HEK293 (cell line): Measurements from ENCODE around the gene SAG.

ENCODE experiments used
- ATF2 ChIP-seq: fragments of 450-650 bp; formaldehyde crosslinking; IDR thresholded peaks from 2 replicates; pipeline ENCODE4 v1.5.1; 2016; ENCODE audit warnings: missing biosample characterization, missing genetic modification characterization, low read depth
- GLIS1 ChIP-seq: fragments of 450-650 bp; formaldehyde crosslinking; IDR thresholded peaks from 2 replicates; pipeline ENCODE4 v1.5.1; 2016; ENCODE audit warnings: missing biosample characterization, missing genetic modification characterization
- KLF7 ChIP-seq: fragments of 450-650 bp; formaldehyde crosslinking; IDR thresholded peaks from 2 replicates; pipeline ENCODE4 v1.5.1; 2016; ENCODE audit warnings: missing biosample characterization, missing genetic modification characterization, borderline replicate concordance
- PATZ1 ChIP-seq: fragments of 450-650 bp; formaldehyde crosslinking; IDR thresholded peaks from 2 replicates; pipeline ENCODE4 v1.5.1; 2016; ENCODE audit warnings: missing biosample characterization, missing genetic modification characterization
- TCF7L2 ChIP-seq: IDR thresholded peaks from 2 replicates; pipeline ENCODE4 v1.6.1; 2011; ENCODE audit warnings: low read depth, mild to moderate bottlenecking, inconsistent platforms, low read length, moderate library complexity, borderline replicate concordance
- ZBTB17 ChIP-seq: fragments of 450-650 bp; formaldehyde crosslinking; IDR thresholded peaks from 2 replicates; pipeline ENCODE4 v1.5.1; 2016; ENCODE audit warnings: missing biosample characterization, missing genetic modification characterization
- ZBTB21 ChIP-seq: fragments of 450-650 bp; formaldehyde crosslinking; IDR thresholded peaks from 2 replicates; pipeline ENCODE4 v1.5.1; 2017; ENCODE audit warnings: missing biosample characterization, missing genetic modification characterization
- ZFHX2 ChIP-seq: fragments of 450-650 bp; formaldehyde crosslinking; conservative IDR thresholded peaks from 2 replicates; pipeline ENCODE4 v1.5.1; 2016; ENCODE audit warnings: missing biosample characterization, missing genetic modification characterization
- ZFP3 ChIP-seq: fragments of 450-650 bp; formaldehyde crosslinking; IDR thresholded peaks from 2 replicates; pipeline ENCODE4 v1.5.1; 2016; ENCODE audit warnings: low read depth, missing biosample characterization, missing genetic modification characterization
- ZNF140 ChIP-seq: fragments of 450-650 bp; formaldehyde crosslinking; IDR thresholded peaks from 2 replicates; pipeline ENCODE4 v1.5.1; 2016; ENCODE audit warnings: missing biosample characterization, missing genetic modification characterization
- ZNF146 ChIP-seq: fragments of 450-650 bp; formaldehyde crosslinking; IDR thresholded peaks from 2 replicates; pipeline ENCODE4 v1.5.1; 2016; ENCODE audit warnings: missing biosample characterization, missing genetic modification characterization
- ZNF169 ChIP-seq: fragments of 450-650 bp; formaldehyde crosslinking; IDR thresholded peaks from 2 replicates; pipeline ENCODE4 v1.5.1; 2016; ENCODE audit warnings: missing biosample characterization, missing genetic modification characterization
- ZNF23 ChIP-seq: fragments of 450-650 bp; formaldehyde crosslinking; IDR thresholded peaks from 2 replicates; pipeline ENCODE4 v1.5.1; 2016; ENCODE audit warnings: missing biosample characterization, missing genetic modification characterization, borderline replicate concordance
- ZNF280D ChIP-seq: fragments of 450-650 bp; formaldehyde crosslinking; IDR thresholded peaks from 2 replicates; pipeline ENCODE4 v1.5.1; 2016; ENCODE audit warnings: missing biosample characterization, missing genetic modification characterization
- ZNF335 ChIP-seq: fragments of 450-650 bp; formaldehyde crosslinking; conservative IDR thresholded peaks from 2 replicates; pipeline ENCODE4 v1.5.1; 2016; ENCODE audit warnings: missing biosample characterization, missing genetic modification characterization
- ZNF341 ChIP-seq: fragments of 450-650 bp; formaldehyde crosslinking; IDR thresholded peaks from 2 replicates; pipeline ENCODE4; 2016; ENCODE audit warnings: low read depth, missing biosample characterization, missing genetic modification characterization
- ZNF366 ChIP-seq: fragments of 450-650 bp; formaldehyde crosslinking; conservative IDR thresholded peaks from 2 replicates; pipeline ENCODE4 v1.5.1; 2016; ENCODE audit warnings: missing biosample characterization, missing genetic modification characterization
- ZNF433 ChIP-seq: fragments of 450-650 bp; formaldehyde crosslinking; IDR thresholded peaks from 2 replicates; pipeline ENCODE4 v1.5.1; 2016; ENCODE audit warnings: missing biosample characterization, missing genetic modification characterization, low read depth
- ZNF558 ChIP-seq: fragments of 450-650 bp; formaldehyde crosslinking; IDR thresholded peaks from 2 replicates; pipeline ENCODE4 v1.5.1; 2016; ENCODE audit warnings: missing biosample characterization, missing genetic modification characterization
- ZNF580 ChIP-seq: fragments of 450-650 bp; formaldehyde crosslinking; IDR thresholded peaks from 2 replicates; pipeline ENCODE4 v1.5.1; 2016; ENCODE audit warnings: missing biosample characterization, missing genetic modification characterization
- ZNF621 ChIP-seq: fragments of 450-650 bp; formaldehyde crosslinking; IDR thresholded peaks from 2 replicates; pipeline ENCODE4 v1.5.1; 2017; ENCODE audit warnings: missing biosample characterization, missing genetic modification characterization
- ZNF660 ChIP-seq: fragments of 450-650 bp; IDR thresholded peaks from 2 replicates; pipeline ENCODE4 v1.5.1; 2018; ENCODE audit warnings: missing biosample characterization, mild to moderate bottlenecking, missing genetic modification characterization
- ZNF670 ChIP-seq: fragments of 450-650 bp; formaldehyde crosslinking; IDR thresholded peaks from 2 replicates; pipeline ENCODE4 v1.5.1; 2016; ENCODE audit warnings: missing biosample characterization, missing genetic modification characterization, low read depth
- ZNF747 ChIP-seq: fragments of 450-650 bp; formaldehyde crosslinking; IDR thresholded peaks from 2 replicates; pipeline ENCODE4 v1.5.1; 2016; ENCODE audit warnings: missing biosample characterization, missing genetic modification characterization
- ZNF792 ChIP-seq: fragments of 450-650 bp; formaldehyde crosslinking; IDR thresholded peaks from 2 replicates; pipeline ENCODE4 v1.5.1; 2016; ENCODE audit warnings: missing biosample characterization, missing genetic modification characterization

The SAG gene

GRCh38 chr2:233353769-233354499, 46.3 kb downstream of the SAG start, which contains the start of gene DGKD (continued):
- TF ChIP-seq ZNF140, result no peak
- no peak for TF ChIP-seq ZNF670 (tag by site-specific recombination)
- TF ChIP-seq ZNF280D, result no peak
- TF ChIP-seq ZNF146 (tag by site-specific recombination), result no peak
- no peak for TF ChIP-seq ZBTB21
- no peak for TF ChIP-seq ZFP3 (tag by site-specific recombination)
- no peak for TF ChIP-seq ZNF621 (tag by site-specific recombination)
- TF ChIP-seq ZNF169 (tag by site-specific recombination), result no peak
- no peak for TF ChIP-seq ZNF580 (tag by site-specific recombination)
- no peak for TF ChIP-seq ZNF747
- no peak for TF ChIP-seq GLIS1 (tag by site-specific recombination)
- TF ChIP-seq ZBTB17 (tag by site-specific recombination), result peak; percentile 71; the same call in 1 of the 2 replicates
- TF ChIP-seq ZNF660 (tag by site-specific recombination), result no peak
- no peak for TF ChIP-seq ZNF433
- 0 out of 2 replicates have a peak, but pooled peaks have one; percentile 18 for TF ChIP-seq ZFHX2
- TF ChIP-seq ZNF23 (tag by site-specific recombination), result no peak
- TF ChIP-seq PATZ1 (tag by site-specific recombination), result no peak; the same call in 1 of the 2 replicates
- no peak for TF ChIP-seq ATF2 (tag by site-specific recombination)
- peak; percentile 72; the same call in 1 of the 2 replicates for TF ChIP-seq TCF7L2
- TF ChIP-seq ZNF366 (tag by site-specific recombination), result 0 out of 2 replicates have a peak, but pooled peaks have one; percentile 16
- no peak for TF ChIP-seq ZNF558
- TF ChIP-seq ZNF341, result no peak
- TF ChIP-seq ZNF335, result peak; percentile 83
- TF ChIP-seq KLF7 (tag by site-specific recombination), result peak; percentile 55; the same call in 1 of the 2 replicates
- no peak for TF ChIP-seq ZNF792
